ENCODE measurements around the gene AP3S2. TPM values are rescaled to one million over a fixed set of nuclear protein-coding genes. Genes with fewer than 3 reads are reported as not detected.

Gene AP3S2
- polyA plus RNA-seq, 1 donor (not counting 4 experiments of a cell fraction or from before 2014, with no cell fraction given) = 34.6 TPM

- H2AFZ ChIP-seq (ENCODE audit: control insufficient read depth, low read length) = no peak overlapping the region
- peaks cover 1% of the 10 kb centered on the region for H3K4me1 ChIP-seq (ENCODE audit: control insufficient read depth, extremely low read depth, insufficient read depth, low read length)
- no peaks in the 10 kb centered on the region for H4K20me1 ChIP-seq (ENCODE audit: control insufficient read depth, extremely low read depth, insufficient read depth, low read length)
- no peaks in the 10 kb centered on the region for H3K27me3 ChIP-seq (ENCODE audit: control insufficient read depth, extremely low read depth, insufficient read depth, low read length)
- no peaks in the 10 kb centered on the region for H3K79me2 ChIP-seq (ENCODE audit: control insufficient read depth, insufficient read depth, low read length)
- H3K27ac ChIP-seq (ENCODE audit: control insufficient read depth, insufficient read depth, low read length) = no peak overlapping the region
- dilution Hi-C loops (cut with MboI; ENCODE audit: extremely low pct_ligation_motif_present, low sequenced_read_pairs) = no loop called here
- no peaks in the 10 kb centered on the region for H3K36me3 ChIP-seq (ENCODE audit: control insufficient read depth in 2 of 2, extremely low read depth in 1 of 2, insufficient read depth in 2 of 2, low read length in 2 of 2)
- TF ChIP-seq CTCF (optimal IDR thresholded peaks at IDR 0.05 in 1 of 3, IDR thresholded peaks at IDR 0.05 in 1 of 3, conservative IDR thresholded peaks at IDR 0.05 in 1 of 3; ENCODE audit: extremely low read depth in 1 of 3, insufficient read depth in 2 of 3, low read length in 3 of 3) = no peak
- no peak for TF ChIP-seq EZH2 (IDR thresholded peaks at IDR 0.05; ENCODE audit: low read length)
- FAIRE-seq (no peak), DNase-seq (ENCODE audit: low read depth, low spot score) (no peak)
- H3K9me1 ChIP-seq (ENCODE audit: control insufficient read depth, extremely low read depth, insufficient read depth, low read length) = no peaks in the 10 kb centered on the region
- no peak overlapping the region for H3K4me2 ChIP-seq (ENCODE audit: control insufficient read depth, extremely low read depth, insufficient read depth, low read depth, low read length)
- no peak overlapping the region for H3K4me3 ChIP-seq (ENCODE audit: control insufficient read depth in 2 of 3, extremely low read depth in 1 of 3, insufficient read depth in 2 of 3, low read depth in 1 of 3, low read length in 3 of 3)
- no peak overlapping the region for H3K9ac ChIP-seq (ENCODE audit: control insufficient read depth, extremely low read depth, insufficient read depth, low read length)
- no peaks in the 10 kb centered on the region for H3K9me3 ChIP-seq (ENCODE audit: control insufficient read depth, low read depth, low read length)
These were observed 86.9 kb downstream of the AP3S2 start for GRCh38 chr15:89806559-89807550.

- Histone ChIP-seq H3K9me3 (ENCODE audit: control insufficient read depth, low read depth, low read length) (no peaks in the 10 kb centered on the region), H2AFZ (ENCODE audit: control insufficient read depth, low read length) (no peak overlapping the region), H3K4me1 (ENCODE audit: control insufficient read depth, extremely low read depth, insufficient read depth, low read length) (no peaks in the 10 kb centered on the region), H3K79me2 (ENCODE audit: control insufficient read depth, insufficient read depth, low read length) (no peaks in the 10 kb centered on the region), H3K27ac (ENCODE audit: control insufficient read depth, insufficient read depth, low read length) (no peak overlapping the region), H3K9me1 (ENCODE audit: control insufficient read depth, extremely low read depth, insufficient read depth, low read length) (no peaks in the 10 kb centered on the region), H3K36me3 (ENCODE audit: control insufficient read depth in 2 of 2, extremely low read depth in 1 of 2, insufficient read depth in 2 of 2, low read length in 2 of 2) (no peaks in the 10 kb centered on the region), H3K27me3 (ENCODE audit: control insufficient read depth, extremely low read depth, insufficient read depth, low read length) (no peaks in the 10 kb centered on the region), H3K9ac (ENCODE audit: control insufficient read depth, extremely low read depth, insufficient read depth, low read length) (no peak overlapping the region), H3K4me2 (ENCODE audit: control insufficient read depth, extremely low read depth, insufficient read depth, low read depth, low read length) (no peak overlapping the region), H4K20me1 (ENCODE audit: control insufficient read depth, extremely low read depth, insufficient read depth, low read length) (no peaks in the 10 kb centered on the region), H3K4me3 (ENCODE audit: control insufficient read depth in 2 of 3, extremely low read depth in 1 of 3, insufficient read depth in 2 of 3, low read depth in 1 of 3, low read length in 3 of 3) (no peak overlapping the region)
- no peak for FAIRE-seq
- no peak for DNase-seq (ENCODE audit: low read depth, low spot score)
- TF ChIP-seq CTCF (optimal IDR thresholded peaks at IDR 0.05 in 1 of 3, IDR thresholded peaks at IDR 0.05 in 1 of 3, conservative IDR thresholded peaks at IDR 0.05 in 1 of 3; ENCODE audit: extremely low read depth in 1 of 3, insufficient read depth in 2 of 3, low read length in 3 of 3) (no peak), EZH2 (IDR thresholded peaks at IDR 0.05; ENCODE audit: low read length) (no peak)
- dilution Hi-C loops (cut with MboI; ENCODE audit: extremely low pct_ligation_motif_present, low sequenced_read_pairs) = no loop called here
These were observed 87.6 kb downstream of the AP3S2 start for GRCh38 chr15:89806210-89806558.
